Embryonic facial prominence (tissue), 1 donor: Measurements from ENCODE around the gene ALDH1L1.

Source experiments
- DNase-seq: peaks from one replicate; pipeline ENCODE4 v3.0.0-alpha.2; 2016; ENCODE audit errors: extremely low spot score

The ALDH1L1 gene

GRCh38 chr3:126154391-126155279 lies 25.8 kb downstream of the ALDH1L1 start:
- DNase-seq: no peak

DNA sequence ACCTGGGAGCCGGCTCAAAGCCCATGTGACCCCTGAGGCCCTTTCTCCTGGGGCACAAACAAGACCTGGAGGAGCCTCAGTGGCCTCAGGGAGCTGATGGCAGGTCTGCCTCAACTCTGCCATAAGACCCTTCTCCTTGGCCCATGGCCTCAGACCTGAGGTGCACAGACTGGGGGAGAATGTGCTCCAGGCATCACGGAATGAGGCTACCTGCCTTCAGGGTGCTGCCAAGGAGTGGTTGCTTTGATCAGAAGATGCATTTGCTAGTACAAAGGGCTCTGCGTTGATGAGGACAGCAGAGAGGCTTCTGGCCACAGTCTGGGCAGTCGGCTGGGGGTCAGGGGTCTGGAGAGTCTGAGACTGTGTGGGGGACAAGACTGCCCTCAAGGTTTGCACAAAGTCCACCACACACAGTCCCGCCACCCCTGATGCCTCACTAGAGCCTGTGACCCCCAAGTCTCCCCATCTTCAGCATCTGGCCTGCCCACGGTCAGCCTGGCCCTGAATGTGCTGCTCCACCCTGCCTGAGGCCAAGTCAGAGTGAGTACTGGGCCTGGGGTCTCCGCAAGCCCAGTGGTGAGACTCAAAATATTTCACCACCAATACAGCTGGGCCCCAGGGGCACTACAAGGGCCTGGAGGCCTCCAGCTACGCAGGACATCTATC lies 26.6 kb downstream of the ALDH1L1 start:
- no peak for DNase-seq

GRCh38 chr3:126152901-126153694 lies 27.3 kb downstream of the ALDH1L1 start:
- no peak for DNase-seq

DNA sequence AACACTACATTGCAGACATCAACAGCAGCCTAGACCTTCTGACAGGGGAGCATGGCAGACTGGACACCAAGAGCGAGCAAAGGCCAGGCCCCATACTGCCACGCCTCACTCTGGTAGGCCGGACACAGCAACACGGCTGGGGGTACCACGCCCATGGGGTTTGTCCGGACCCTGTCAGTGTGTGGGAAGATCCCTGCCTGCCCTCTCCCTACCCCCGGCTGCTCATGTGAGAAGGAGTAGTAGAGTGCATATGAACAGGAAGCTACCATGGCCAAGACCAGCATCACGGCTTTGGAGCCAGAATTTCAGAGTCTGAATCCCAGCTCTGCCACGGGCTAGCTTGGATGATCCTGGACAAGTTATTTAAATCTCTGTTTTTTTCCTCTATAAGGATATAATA lies 27.9 kb downstream of the ALDH1L1 start:
- no peak for DNase-seq

- no peak for DNase-seq
These were observed 28.7 kb downstream of the ALDH1L1 start for GRCh38 chr3:126151562-126152302.

DNA sequence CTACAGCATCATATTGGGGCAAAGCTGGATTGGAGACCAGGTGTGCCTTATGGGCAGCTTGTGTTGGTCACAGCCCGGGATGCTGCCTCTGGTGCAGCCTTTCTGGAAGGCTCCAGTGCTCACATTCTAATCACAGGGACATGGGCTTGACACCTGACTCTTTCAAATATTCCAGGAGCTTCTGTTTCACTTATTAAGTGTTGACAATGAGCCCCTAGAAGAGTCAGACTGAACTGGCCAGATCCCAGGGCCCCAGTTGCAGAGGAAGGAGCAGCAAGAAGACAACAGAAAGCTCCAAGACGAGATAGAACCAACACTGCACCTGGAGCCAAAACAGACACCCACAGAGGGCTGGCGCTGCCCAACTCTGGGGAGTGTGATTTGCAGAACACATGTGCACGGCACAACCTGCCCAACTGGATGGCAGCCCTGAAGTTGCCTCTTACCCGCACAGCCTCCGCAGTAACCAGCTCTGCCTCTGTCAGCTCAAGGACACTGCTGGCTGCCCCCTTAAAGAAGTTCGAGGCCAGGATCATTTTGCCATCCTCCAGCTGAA lies 30.3 kb downstream of the ALDH1L1 start:
- DNase-seq: no peak

GRCh38 chr3:126149256-126149902 lies 31.0 kb downstream of the ALDH1L1 start:
- no peak for DNase-seq

GRCh38 chr3:126147932-126148683 lies 32.3 kb downstream of the ALDH1L1 start:
- DNase-seq: no peak

DNA sequence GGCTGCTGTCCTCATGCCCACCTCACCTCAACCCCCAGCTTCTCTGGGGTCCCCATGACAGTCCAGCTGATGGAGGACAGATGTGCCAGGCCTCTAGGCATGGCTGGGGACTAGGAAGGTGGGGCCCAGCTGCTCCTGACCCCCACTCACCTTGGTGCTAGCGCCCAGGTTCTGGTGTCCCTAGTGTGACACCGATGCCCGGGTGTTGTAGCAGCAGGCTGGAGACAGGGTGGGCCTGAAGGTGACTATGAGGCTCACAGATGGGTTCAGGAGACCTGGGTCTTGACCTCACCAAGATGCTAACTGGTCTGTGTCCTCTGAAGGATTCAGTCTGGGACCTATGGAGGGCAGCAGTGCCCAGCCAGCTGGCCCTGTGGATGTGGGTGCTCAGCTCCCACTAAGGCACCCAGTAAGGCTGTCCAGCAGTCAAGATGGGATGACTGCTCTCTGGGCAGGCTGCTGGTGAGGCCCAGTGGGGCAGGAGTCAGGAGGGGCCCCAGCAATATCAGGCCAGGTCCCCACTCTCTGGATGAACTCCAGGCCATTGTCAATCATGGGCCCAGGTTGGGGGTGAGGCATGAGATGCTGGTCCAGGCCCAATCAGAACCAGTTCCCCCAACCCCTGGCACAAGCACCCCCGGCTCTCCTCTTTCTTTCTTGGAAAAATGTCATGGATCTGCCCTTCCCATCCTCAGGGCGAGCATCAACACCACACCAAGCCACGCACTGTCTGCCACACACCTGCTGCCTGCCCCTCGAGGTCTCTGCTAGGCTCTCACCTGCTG lies 33.0 kb downstream of the ALDH1L1 start:
- DNase-seq: no peak

DNA sequence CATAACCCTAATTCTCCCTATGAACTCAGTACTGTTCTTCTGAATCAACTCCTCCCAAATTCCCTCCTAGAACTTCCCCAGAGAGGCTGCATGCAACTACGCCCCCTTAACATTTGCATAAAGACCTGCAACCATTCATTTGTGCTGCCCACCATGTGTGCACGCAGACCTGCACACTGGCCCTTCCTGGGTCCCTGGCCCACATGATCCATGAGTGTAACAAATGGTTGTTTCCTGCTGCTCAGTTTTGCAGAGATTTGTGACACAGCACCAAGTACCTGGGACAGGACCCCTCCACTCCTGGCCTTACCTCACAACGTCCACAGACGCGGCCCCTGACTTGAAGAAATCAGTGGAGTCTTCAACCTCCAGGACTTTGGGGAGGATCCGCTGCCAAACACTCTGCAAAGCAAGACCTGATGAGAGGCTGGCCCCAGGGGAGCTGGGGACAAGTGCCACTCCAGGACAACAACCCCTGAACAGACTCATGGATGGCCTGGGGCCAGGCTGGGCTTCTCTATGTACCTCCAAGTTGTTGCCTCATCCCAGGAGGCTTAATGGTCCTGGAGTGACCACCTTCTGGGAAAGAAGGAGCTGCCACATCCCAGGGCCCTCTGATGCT lies 33.8 kb downstream of the ALDH1L1 start:
- no peak for DNase-seq

GRCh38 chr3:126146034-126146433 lies 34.4 kb downstream of the ALDH1L1 start:
- no peak for DNase-seq

DNA sequence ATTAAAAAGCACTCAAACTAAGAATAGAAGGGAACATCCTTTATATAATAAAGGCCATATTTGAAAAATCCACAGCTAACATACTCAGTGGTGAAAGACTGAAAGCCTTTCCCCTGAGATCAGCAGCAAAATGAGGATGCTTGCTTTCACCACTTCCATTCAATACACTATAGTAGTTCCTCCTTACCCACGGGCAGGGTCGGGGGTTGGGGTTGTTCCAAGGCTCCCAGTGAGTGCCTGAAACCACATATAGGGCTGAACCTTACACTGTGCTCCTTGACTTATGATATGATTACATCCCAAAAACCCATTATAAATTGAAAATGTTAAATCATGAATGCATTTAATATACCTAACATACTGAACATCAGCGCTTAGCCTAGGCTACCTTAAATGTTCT lies 37.7 kb downstream of the ALDH1L1 start:
- no peak for DNase-seq

DNA sequence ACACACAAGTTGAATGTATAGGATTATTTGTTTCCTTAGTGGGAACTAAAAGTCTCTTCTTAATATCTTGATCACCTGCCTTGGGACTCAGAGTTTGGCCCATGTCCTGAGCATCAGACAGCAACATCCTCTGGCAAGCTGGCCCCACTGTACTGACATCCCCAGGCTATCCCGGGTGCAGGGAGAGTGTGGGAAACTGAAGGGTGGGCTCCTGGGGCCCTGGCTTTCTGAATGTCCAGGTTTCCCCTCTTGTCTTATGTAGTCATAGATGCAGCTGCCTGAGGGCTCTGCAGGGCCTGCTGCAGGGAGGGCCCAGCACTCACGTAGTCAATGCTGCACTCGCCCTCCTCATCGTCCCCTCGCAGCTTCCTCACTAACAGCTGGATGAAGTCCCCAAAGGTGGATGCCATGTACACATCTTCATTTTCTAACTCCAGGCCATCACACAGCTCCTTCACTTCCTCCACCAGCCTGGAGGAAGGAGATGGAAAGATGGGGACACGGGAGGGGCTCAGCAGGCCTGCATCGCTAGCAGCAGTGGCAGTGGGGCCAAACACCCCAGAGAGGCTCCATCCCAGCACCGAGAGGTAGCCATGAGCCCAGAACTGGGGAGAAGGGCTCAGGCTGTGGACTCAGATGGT lies 42.8 kb downstream of the ALDH1L1 start:
- no peak for DNase-seq

- DNase-seq: no peak
These were observed 43.8 kb downstream of the ALDH1L1 start for GRCh38 chr3:126136428-126137220.

GRCh38 chr3:126135406-126136076 lies 44.8 kb downstream of the ALDH1L1 start:
- DNase-seq: no peak

GRCh38 chr3:126135071-126135405 lies 45.3 kb downstream of the ALDH1L1 start:
- DNase-seq: no peak
